GM19455 (cell line): Measurements from ENCODE around the gene CNST.
"Not testable (repeated sequence)": the region's sequence is repeated elsewhere in the genome, so short reads cannot be mapped to it uniquely, and the experiment has no call there.

Experiments used
- ATAC-seq: cut with Tn5 transposase; IDR thresholded peaks from one replicate; pipeline ENCODE4 v1.9.1; 2021; ENCODE audit not compliant: unreplicated experiment

CNST gene

GRCh38 chr1:246698466-246699094 lies 132.3 kb downstream of the CNST start:
- ATAC-seq, result no peak

DNA sequence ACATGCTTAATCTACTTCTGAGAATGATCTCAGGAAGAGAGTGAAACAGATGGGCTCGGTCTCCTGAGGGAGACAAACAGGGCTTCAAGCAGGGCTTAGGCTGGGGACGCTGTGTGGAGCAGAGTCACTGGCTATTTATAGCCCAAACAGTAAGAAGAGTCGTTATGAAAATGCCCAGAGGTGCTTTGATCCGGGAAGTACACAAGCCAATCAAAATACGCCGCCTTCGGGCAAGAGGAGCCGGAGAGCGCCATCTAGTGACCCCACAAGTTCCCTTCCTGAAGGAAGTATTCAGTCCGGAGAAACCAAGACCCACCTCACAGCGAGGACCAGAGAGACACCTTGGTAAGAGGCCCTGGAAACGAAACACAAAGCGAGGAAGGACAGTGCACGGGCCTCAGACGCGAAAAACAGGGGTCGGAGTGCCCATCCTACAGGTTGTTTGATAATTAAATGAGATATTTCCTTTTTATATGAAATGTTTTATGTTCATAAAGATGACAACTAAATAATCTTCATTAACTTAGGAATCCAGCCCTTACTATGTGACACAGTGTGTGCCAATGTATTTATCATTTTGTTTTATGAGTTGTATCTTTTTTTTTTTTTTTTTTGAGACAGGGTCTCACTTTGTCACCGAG lies 133.0 kb downstream of the CNST start:
- ATAC-seq, result peak; percentile 89

DNA sequence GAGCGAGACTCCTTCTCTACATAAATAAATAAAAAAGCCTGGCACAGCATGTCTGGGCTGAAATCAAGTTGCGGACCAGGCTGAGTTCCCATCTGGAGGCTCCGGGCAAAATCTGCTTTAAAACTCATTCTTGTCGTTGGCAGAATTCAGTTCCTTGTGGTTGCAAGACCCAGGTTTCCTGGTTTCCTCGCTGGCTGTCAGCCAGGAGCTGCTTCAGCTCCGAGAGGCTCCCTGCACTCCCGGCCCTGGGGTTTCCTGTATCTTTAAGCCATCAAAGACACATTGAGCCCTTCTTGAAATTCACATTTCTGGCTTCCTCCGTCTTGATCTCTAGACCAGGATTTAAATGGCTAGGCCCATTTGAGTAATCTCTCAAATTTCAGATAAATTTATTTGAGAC lies 137.3 kb downstream of the CNST start:
- ATAC-seq, result no peak

DNA sequence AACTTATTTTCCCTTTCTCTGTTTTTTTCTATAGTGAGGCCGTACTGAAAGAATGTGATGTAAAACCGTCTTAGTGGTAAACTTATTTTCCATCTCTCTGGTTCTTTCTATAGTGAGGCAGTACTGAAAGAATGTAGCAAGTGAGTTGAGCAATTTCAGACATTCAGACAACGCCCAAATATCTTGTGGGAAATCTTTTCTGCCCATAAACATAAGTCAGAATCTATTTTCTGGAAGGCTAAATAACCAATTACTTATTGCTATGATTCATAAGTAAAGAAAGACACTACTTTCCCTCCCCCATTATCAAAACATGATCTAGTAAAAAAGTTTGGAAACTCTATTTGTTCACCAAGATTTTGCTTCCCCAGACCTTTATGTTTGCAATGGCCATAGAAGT lies 139.1 kb downstream of the CNST start:
- no peak for ATAC-seq

DNA sequence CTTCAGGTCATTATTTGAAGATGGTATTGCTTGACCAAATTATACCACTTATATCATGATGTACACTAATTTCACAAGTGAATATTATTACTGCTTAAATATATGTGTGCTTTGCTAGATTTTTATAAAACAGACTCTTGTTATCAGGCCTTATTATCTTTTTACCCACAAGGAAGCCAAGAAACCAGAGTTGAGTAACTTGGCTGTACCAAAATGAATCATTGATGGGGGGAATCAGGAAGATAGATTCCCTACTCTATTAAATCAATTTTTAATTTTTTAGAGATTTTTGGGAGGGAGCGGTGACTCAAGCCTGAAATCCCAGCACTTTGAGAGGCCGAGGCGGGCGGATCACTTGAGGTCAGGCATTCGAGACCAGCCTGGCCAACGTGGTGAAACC lies 141.9 kb downstream of the CNST start:
- ATAC-seq, result no peak

DNA sequence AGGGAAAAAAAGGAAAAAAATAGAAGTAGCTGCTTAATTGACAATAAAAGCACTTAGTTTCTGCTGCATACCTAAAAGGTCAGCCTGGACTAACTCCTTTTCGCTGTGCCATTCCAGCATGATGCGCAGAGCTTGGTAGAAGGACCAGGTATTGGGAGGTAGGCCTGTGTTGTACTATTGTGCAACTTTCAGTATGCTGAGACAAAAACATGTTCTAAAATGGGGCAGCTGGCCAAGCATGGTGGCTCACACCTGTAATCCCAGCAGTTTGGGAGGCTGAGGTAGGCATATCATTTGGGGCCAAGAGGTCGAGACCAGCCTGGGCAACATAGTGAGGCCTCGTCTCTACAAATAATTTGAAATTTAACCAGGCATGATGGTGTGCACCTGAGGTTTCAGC lies 142.9 kb downstream of the CNST start:
- no peak for ATAC-seq

DNA sequence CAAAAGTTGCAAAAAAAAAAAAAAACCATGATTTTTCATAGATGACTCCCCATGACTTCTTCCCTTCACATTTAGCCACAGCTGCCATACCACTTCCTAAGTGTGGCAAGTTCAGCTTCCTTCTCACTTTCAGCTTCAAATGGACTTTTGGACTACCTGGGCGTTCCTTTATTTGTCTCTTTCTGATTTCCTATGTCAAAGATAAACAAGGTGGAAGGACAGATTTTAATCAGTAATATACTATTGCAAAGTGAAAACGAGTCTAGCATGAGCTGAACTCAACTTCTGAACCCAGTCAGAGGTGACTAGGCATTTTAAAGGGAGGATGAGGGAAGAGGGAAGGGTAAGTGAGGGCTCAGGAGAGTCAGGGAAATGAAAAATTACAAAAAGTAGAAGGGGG lies 143.6 kb downstream of the CNST start:
- ATAC-seq, result no peak

DNA sequence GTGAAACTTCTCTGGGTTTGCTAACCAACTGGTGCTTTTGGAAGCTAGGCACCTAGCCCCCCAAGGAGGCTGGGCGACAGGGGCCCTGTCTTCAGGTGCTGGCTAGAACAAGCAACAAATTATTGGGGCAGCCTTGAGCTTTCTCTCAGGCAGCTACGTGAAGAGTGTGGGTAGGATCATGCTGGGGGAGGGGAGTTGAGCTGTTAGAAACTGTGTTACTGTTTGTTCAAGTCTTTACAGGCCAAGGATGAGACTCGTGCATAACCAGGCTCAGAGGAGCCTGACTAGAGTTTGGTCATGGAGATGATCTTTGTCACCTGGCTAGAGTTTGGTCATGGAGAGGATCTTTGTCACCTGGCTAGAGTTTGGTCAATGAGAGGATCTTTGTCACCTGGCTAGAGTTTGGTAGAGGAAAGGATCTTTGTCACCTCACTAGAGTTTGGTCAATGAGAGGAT lies 145.3 kb downstream of the CNST start:
- ATAC-seq, result no peak

DNA sequence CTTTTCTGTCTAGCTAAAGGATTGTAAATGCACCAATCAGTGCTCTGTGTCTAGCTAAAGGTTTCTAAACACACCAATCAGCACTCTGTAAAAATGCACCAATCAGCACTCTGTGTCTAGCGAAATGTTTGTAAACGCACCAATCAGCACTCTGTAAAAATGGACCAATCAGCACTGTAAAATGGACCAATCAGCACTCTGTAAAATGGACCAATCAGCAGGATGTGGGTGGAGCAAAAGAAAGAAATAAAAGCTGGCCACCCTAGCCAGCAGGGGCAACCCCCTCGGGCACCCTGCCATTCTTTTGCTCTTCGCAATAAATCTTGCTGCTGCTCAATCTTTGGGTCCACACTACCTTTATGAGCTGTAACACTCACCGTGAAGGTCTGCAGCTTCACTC lies 146.2 kb downstream of the CNST start:
- not testable (repeated sequence) for ATAC-seq
